ENCODE data around the gene MYO7B.
A peak's percentile ranks its signal among the peaks of the same experiment; 100 is the strongest.

MYO7B gene

DNA sequence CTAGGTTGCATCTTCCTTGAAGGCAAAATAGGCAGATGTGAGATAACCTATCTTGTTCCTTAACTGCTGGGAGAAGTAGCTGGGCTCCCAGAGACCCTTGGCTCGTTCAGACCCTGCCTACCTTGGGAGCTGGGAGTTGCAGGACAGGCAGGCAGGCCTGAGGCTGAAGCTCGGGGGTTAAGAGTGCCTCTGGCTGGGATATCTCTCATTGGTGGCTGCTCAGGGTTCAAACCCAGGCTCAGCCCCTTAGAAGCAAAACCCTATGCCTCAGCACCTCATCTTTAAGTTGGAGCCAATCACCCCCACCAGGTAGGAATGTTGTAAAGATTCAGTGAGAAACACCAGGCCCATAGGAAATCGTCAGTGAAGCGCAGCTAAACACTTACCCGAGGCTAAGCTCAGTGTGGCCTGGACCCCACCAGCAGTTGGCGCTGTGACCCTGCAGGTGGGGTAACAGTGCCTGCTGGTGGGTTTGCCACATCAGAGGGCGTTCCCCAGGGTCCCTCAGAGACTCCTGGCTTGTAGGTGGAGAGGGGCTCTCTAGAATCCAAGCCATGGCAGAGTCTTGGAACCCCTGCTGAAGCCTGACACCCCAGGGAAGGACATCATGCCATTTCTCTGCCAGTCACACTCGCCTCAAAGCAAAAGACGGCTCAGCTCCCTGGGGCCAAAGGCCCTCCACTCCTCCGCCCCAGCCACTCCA is 55.9 kb downstream of the MYO7B start:
- peak; percentile 77 for DNase-seq

DNA sequence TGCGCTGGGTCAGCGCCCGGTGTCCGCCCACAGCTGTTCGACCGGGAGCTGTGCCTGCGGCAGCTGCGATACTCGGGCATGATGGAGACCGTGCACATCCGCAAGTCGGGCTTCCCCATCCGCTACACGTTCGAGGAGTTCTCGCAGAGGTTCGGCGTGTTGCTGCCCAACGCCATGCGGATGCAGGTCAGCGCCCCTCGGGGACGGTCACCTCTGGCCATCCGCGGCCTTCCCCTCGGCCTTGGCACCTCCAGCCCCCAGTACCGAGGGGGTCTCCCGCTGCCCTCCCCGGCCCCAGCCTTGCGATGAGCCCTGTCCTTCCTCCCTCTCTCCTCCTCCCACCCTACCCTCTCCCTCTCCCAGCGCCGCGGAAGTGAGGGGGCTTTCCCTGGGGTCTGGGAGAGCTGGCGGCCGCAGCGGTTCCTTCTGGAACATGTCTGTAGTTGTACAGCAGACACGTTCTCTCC is 57.3 kb downstream of the MYO7B start:
- DNase-seq = no peak

DNA sequence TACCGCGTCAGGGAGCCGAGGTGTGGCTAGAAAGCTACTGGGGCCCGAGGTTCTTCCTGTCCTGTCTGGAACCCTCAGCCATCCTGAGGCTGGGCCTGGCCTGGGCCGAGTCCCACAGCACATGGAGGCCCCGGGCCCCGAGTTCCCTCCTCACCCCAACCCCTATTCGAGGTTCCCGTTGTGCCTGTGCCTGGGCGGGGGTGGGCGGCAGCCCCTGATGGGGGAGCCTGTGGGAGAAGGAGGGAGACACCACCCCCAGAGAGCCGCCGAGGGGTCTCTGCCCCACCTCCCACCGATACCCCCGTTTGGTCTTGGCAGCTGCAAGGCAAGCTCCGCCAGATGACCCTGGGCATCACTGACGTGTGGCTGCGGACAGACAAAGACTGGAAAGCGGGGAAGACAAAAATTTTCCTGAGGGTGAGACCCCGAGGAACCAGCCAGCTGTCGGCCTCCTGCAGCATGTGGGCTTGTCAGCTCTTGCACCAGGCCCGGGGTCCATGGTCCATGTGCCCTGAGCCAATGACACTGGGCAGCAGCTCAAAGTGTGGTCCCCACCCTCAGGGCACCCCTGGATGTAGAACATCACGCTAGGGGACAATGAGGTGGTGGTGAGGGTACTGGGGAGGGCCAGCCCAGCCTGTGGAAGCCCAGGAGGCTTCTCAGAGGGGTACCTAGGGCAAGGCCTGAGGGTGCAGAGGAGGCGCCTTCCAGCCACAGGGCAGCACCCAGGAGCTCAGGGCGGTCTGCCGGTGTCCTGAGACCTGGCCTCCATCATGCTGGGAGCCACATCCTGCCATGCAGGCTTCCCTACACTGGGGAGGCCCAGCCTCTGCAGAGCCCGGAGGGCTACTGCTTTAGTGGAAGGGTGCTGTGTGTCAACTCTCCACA is 58.0 kb downstream of the MYO7B start:
- no peak for DNase-seq

DNA sequence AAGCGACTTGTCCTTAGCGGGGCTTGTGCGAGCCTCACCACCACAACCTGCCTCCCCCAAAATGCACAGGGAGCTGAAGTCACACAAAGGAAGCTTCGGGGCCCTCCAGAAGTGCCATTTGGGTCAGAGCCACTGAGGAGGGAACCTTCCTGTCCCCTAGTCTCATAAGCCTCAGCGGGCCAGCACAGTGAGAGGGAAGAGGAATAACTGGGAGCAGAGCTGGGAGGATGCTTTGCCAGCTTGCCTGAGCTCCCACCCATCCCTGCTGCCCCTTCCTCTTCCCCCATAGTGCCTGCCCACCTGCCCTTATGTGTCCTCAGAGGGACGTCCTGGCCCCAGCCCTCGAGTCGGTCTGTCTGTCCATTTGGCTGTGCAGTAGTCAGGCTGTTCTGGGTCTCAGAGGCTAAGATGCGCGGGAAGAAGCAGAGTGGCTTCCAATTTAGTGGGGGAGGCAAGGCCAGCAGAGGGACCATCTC is 58.7 kb downstream of the MYO7B start:
- no peak for DNase-seq

DNA sequence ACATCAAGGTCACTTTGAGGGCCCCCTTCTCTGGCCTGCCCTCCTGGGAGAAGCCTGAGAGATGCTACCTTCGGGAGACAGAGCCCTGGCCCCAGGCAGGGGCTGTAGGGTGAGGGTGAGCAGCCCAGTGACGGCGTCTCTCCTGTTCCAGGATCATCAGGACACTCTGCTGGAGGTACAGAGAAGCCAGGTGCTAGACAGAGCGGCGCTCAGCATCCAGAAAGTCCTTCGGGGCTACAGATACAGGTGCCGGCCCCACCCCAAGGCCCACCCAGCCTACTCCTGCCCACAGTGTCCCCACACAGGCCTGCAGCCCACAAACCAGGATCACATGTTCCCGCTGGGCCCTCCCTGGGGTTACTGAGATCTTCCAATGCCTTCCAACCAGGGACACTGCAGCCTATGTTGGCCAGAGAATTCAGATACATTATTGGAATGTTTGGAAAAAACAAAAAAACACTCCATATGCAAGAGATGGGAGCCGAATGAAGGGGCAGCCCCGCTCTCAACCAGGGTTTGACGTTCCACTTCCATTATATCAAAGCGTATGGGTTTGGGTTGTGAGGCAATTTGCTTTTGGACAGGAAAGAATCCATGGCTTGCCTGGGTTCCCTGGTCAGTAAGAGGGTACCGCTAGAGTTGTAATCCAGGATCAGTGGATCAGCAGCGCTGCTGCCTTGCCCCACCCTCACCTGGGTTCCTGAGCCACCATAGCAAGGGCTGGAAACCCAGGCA is 61.0 kb downstream of the MYO7B start:
- no peak for DNase-seq

DNA sequence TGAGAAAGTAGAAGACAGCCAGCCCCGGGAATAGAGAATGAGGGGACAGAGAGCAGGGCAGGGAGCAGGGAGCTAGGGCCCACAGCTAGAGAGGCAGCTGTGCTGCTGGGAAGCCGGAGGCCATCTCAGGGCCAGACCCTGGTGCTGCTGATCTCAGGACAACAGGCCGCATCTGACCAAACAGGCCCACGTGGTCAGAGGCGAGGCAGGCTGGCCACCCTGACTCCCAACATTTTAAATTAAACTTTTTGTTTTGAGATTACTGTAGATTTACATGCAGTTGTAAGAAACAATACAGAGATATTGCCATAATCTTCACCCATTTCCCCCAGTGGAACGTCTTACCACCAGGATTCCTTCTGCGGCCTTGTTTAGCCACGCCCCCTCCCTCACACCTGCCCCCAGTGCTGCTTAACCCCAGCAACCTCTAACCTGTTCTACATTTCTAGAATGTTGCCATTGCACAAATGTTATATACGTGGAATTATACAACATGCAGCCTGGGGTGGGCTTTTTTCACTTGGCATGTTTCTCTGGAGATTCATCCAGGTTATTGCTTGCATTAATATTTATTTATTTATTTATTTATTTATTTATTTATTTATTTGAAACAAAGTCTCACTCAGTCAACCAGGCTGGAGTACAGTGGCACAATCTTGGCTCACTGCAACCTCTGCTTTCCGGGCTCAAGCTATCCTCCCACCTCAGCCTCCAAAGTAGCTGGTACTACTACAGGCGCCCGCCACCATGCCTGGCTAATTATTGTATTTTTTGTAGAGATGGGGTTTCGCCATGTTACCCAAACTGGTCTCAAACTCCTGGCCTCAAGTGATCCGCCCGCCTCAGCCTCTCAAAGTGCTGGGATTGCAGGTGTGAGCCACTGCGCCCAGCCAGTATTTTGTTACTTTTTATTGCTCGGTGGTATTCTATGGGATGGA is 61.8 kb downstream of the MYO7B start:
- DNase-seq = no peak

DNA sequence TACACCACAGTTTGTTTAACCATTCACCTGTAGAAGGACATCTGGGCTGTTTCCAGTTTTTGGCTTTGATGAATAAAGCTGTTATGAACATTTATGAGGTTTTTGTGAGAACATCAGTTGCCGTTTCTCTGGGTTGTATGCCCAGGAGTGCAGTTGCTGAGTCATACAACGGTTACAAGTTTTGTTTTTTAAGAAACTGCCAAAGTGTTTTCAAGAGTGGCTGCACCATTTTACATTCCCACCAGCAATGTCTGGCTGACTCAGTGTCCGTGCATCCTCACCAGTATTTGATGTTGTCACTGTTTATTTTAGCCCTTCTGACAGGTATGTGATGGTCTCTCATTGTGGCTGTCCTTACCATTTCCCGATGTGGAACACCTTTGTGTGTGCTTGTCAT is 62.5 kb downstream of the MYO7B start:
- no peak for DNase-seq

DNA sequence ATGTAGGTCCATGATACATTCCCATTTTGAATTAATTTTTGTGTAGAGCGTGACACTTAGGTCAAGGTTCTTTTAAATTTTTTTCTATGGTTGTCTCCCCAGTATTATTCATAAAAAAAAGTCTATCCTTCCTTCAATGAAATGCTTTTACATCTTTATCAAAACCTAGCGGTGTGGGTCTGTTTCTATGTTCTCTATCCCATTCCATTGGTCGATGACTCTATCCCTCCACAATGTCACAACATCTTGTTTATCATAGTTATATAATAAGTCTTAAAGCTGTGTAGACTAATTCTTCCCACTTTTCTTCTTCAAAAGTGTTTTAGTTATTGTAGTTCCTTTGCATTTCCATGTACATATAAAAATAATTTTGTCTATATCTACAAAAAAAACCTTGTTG is 63.2 kb downstream of the MYO7B start:
- no peak for DNase-seq

DNA sequence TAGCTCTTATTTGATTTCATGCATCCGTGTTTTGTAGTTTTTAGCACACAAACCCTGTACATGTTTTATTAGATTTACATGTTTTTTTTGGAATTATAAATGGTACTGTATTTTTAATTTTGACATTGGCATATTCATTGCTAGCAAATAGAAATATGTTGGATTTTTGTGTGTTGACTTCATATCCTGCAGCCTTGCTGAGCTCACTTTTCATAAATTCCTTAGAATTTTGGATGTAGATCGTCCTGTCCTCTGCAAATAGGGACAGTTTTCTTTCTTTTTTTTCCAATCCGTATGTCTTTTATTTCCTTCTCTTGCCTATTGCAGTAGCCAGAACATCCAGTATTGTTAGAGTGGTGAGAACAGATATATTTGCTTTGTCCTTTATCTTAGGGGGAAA is 63.7 kb downstream of the MYO7B start:
- no peak for DNase-seq

DNA sequence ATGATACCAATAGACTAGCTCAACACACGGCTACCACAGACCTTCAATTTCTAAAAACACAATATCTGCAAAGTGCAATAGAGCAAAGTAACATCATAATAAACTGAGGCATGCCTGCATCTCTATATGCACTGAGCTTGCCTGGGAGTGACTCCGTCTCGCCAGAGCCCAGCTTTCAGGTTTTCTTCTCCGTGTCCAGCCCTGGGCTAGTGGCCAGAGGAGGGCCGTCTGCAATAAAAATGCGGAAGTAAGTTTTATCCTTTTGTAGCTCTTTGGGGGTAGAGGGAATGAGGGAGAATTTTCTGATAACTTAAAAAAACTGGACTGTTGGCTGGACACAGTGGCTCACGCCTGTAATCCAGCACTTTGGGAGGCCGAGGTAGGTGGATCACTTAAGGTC is 69.5 kb downstream of the MYO7B start:
- no peak for DNase-seq

DNA sequence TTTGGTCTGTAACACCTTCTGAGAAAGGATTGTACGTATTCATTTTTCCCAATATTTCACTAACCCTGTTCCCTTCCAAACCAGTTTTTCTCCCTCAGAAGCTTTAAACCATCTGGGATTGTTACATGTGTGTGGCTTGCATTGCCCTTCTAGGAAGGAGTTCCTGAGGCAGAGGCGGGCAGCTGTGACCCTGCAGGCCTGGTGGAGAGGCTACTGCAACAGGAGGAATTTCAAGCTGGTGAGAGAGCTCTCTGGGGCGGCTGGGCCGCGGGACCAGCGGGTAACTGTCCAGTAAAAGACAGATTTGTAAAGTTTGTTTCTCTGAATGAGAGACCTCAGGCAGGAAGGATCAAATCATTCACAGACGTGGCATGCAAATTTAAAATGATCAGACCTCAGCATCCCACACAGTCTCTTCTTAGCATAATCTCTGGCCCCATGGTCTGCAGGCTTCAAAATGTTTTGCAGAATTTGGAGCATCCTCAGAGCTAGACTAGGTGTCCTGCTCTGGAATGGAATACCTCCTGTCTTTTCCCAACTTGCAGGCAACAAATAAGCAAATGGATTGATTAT is 70.3 kb downstream of the MYO7B start:
- DNase-seq = no peak

DNA sequence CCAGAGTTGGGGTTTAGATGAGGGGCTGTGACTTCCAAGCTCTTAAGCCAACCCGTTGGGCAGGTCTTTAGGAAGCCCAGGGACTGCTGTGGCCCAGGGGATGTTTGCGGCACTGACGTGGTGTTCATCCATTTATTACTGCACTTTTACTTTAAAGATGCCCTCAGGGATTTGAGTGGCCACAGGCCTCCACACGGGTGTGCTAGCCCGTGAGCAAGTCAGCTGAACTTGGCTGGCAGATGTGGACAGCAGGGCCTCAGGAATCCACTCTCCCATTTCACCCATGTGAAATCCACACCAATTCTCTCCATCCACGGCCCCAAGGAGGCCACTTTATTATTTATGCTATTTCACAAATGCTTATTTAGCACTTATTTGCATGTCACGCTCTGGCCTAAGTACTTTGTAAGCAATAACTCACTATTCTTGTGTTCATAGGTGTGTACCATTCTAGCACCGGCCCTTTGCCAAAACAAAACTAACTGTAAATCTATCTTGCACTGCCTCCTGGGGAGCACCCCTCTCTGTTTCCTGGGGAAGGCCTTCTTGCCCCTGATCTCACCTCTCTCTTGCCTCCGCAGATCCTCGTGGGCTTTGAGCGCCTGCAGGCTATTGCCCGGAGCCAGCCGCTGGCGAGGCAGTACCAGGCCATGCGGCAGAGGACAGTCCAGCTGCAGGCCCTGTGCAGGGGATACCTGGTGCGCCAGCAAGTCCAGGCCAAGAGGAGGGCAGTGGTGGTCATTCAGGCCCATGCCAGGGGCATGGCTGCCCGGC is 71.3 kb downstream of the MYO7B start:
- DNase-seq = no peak

DNA sequence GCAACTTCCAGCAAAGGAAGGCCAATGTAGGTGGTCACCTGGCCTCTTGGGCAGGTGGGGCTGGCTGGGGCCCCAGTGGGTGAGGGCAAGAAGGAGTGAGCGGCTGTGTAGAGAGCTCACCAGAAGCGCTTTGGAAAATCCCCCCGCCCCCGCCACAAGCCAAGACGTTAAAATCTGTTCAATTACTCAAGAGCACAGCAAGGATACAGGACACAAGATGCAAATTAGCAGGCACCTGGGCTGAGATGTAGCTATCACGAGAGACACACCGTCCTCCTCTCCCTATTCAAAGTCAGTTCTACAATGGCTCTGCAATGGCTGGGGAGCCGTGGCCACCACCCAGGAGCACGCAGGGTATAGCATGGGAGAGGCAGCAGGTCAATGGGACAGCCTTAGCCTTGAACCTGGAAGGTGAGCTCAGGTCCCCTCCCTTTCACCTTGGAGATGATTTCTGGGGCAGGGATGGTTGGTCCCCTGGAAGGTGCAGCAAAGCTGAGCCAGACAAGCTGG is 72.0 kb downstream of the MYO7B start:
- DNase-seq = no peak

DNA sequence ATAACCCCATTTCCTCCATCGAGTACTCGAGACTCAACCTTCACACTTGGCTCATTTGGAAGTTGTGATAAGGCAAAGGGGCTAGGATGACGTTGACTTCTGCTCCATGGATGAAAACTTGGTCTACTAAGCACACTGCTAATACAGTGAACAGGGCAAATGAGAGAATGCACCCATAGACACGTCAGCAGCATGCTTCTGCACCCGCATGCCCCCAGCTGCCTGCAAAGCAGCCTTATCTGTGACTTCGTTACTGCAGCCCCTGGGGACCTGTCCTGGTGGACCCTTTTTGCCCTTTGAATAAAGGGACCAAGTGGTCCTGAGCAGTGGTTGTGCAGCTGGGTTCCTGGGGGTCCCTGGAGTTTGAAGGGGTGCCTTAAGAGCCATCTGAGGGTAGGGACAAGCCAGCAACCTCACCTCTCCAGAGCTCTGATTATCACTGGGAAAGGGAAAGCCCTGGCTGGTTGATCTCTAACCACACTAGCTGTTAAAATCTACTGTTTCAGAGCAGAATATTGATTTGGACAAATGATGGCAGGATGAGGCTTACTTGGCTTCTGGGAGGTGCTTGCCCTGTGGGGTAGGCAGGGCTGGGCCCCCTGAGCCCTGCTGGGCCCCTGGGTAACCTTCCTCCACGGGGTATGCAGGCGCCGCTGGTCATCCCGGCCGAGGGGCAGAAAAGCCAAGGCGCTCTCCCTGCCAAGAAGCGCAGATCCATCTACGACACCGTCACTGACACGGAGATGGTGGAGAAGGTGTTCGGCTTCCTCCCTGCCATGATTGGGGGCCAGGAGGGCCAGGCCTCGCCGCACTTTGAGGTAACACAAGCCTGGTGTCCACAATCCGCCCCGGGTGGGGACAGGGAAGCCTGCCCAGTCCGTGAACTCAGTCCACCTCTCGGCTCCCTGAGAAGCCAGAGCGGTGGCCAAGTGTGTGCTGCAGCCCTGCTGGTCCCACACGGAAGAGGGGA is 72.9 kb downstream of the MYO7B start:
- no peak for DNase-seq

DNA sequence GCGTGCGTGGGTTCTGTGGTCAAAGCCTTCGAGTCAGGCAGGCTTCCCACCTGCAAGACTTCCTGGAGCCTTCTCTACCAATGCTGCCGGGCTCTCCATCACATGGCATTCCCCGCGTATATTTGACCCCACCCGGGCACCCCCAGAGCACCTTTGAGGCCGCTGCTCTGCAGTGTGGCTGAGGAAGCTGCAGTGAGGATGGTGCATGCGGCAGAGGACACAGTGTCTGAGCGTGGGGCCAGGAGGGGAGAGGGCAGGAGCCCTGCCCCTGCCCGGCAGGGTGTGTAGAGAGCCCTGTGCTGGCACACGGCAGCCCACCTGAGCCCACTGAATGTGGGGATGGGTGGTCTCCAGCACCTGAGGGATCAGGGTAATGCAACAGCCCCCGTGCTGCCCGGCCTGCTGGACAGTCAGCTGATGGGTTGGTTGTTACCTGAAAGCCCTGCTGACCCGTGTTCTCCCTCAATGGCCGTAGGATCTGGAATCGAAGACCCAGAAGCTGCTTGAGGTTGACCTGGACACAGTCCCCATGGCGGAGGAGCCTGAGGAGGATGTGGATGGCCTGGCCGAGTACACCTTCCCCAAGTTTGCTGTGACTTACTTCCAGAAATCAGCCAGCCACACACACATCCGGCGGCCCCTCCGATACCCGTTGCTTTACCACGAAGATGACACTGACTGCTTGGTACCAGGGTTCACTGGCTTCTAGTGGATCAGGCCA is 73.7 kb downstream of the MYO7B start:
- no peak for DNase-seq

DNA sequence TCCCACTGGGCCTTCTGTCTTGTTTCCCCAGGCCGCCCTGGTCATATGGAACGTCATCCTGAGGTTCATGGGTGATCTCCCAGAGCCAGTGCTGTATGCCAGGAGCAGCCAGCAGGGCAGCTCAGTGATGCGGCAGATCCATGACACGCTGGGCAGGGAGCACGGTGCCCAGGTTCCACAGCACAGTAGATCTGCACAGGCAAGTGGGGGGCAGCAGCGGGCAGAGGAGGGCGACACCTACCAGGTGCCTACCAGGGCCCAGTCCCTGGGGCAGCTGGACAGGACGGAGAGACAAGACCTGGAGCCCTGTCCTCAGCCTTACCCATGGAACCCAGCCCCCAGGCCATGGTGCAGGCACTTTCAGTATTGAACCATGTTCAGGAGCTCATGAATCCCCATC is 74.3 kb downstream of the MYO7B start:
- no peak for DNase-seq

DNA sequence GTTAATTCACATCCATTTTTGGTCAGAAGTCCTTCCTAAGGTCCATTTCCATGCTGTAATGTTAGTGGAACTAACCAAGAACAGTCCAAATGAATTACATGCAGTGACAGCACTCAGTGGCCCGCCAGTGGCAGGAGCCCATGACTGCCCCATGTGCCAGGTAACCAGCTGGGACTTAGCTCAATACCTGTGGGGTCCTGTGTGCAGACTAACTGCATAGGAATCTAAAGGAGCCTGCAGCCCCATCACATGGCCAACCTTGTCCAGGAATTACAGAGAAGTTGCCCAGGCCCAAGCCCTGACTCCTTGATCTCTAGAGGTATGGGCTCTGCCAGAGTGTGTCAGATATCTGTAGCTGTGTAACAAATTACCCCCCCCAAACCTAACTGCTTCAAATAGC is 75.1 kb downstream of the MYO7B start:
- DNase-seq = no peak

DNA sequence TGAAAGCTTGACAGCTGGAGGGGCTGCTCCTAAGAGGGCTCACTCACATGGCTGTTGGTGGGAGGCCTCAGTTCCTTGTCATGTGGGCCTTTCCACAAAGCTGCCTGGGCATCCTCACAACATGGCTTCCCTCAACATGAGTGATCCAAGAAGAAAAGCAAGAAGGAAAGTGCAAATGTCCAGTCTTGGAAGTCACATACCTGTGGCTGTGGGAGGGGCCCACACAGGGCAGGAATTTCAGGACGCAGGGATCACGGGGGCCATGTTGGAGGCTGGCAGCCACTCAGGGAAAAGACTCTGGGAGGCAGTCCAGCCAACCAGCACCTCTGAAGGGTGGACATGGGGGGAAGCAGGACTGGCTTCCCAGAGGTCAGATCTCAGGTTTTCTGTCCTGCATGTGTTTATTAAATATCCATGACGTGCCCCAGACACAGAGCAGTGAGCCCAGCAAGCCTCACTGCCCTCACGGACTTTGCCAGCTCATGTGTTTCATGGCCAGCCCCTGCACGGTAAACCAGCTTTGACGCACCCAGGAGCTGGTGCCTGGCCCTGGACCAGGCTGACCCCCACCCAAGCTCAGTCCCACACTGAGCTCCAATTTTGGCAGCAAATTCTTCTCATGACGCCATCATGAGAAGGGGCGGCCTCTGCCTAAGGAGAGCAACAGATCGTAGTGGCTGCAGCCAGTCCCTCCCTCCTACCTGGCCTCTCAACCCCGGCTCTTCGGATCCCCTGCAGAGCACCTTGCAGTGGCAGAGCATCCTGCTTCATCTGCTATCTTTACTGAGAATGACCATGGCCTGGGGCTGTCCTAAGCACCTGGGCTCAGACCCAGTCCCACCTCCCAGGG is 75.8 kb downstream of the MYO7B start:
- DNase-seq = no peak
